DMS53 treated with DMSO at 0.1 percent for 48 hours (cell line): ENCODE results near the gene SFMBT1.
"Not testable (repeated sequence)": the region's sequence is repeated elsewhere in the genome, so short reads cannot be mapped to it uniquely, and the experiment has no call there.

ENCODE experiments used
- DNase-seq: peaks from one replicate; lab custom pipeline; 2025; ENCODE audit not compliant: unreplicated experiment; lab: John Stamatoyannopoulos, UW

The SFMBT1 gene

DNA sequence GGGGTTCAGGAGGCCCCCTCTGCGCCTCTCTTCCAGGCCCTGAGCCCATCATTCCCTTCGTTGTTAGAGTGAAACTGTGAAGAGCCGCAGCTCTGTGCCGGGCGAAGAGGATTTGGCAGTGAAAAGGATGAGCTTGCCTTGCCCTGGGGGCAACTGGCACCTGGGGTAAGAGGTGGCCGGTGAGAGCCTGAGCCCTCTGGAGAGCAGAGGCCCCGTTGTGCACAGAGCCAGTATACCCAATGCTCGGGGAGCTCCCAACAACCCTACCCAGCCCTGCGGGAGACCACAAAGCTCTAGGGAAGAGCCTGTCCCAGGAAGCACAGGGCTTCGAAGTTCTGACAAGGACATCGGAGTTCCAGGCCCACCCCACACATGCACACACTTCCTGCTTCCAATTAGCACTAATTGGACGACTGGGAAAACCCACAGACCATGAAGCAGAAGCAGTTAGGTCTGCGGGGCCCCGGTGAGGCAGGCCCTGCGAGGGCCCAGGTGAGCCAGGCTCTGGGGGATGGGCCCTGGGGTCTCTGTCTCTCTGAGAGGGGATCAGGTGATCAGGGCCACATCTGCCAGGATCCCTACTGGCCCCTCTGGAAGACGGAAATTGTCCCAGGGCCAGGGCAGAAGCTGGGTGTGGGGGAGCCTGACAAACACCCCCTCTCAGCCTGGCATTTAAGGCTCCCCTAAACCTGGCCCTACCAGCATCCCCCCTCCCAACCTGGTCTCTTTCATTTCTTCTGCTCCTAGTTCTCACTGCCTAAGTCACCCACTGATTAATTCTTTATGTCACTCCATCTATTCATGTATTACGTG, 27.9 kb upstream of the SFMBT1 start:
- DNase-seq: no peak

DNA sequence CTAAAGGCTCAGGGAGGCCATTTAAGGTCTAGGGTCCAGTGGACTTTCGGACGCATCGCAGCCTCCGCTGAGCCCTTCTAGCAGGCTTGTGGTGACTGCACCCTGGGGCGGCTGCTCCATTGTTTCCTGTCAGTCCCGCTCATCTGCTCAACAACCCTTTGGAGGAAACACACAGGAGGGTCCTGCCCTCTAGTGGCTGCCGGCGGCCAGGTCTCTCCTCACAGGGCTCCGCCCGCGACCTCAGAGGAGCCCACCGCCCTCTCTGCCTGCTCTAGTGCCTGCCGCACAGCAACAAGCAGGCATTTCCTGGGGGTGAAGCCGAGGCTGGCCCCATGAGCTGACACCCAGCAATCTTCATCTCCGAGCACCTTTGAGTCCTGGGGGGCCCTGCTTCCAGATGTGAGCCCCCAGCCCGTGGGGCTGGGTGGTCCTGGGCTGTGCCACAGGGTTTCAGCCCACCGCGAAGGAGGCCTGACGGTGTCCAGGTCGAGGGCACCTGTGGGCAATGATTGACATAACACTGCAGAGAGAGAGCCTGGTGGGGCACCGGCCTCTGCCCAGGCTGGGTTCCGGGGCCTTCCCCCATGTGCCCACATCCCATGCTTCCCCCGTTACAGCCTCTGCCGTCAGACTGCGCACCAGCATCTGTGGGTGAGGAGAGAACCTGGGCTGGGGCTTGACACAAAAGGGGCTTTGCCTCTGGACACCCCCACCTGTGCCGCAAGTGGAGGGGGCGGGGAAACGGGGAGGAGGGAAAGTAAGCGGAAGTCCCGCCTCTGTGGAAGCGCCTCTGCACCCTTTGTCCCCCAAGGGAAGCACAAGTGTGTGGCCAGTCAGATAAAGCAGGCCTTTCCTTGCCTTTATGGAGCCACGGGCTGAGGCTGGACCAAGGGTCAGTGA, 27.0 kb upstream of the SFMBT1 start:
- DNase-seq: peak; percentile 10

DNA sequence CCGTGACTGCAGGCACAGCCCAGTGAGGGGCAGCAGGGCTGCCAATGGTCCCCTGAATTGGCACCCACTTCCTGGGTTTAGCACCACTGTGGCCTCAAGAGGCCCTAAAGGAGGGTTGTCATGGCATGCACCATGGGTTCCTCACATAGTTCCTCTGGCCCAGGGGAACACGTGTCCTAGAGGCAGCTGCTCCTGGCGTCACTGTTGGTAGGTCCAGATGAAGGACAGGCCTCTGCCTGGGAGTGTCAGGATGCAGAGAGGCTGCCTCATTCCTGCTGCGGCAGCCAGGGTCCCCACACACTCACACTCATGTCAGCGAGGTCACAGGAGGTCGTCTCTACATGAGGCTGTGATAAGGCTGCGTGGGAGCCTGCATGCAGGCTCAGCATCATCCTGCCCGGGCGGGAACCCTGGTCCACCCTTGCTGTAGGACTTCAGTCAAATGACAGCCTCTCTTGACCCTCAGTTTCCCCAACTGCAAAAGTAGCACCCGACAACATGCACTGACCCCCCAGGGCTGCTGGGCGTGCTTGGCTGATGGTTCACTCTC, 26.1 kb upstream of the SFMBT1 start:
- DNase-seq: no peak

DNA sequence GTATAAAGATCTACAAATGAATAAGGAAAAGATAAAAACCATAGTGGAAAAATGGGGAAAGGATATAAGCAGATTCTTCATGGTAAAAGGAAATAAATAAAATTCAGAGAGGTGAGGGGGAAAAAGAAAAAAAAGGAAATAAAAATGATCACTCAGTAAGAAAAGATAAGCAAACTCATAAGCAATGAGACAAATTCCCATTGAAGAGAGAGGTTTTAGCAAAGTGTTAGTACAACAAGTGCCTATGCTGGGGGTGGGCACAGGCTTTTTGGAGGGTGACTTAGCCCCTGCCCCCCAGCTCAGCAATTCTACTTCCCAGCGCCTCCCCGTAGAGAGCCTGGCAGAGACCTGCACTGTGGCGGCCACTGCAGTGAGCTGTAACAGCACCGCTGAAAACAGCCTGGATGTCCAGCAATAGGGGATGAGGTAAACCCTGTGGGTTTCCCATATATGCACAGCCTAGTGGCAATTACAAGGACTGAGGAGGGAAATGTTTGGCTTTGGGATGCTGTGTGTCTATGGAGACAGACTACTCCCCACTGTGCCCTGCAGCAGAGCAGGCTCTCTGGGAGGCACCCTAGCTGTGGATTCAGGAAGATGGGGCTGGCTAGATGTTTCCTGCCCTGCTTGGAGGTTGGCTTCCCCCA, 23.7 kb upstream of the SFMBT1 start:
- no peak for DNase-seq

DNA sequence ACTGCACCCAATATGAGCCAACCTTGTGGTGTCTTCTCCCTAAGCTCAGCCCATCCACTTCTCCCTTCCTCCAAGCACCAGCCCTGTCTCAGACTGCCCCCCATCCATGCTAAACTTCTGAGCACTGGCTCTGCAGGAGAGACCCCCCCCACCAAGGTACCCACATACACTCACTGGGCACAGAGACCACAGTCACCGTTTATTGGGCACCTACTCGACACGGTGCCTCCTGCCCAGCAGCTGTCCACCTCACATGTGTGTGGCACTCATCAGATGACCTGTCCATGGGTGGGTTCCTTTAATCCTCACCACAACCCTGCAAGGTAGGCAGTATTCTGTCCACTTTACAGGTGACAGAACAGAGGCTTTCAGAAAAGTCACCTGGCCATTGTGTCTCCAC, 22.3 kb upstream of the SFMBT1 start:
- no peak for DNase-seq

DNA sequence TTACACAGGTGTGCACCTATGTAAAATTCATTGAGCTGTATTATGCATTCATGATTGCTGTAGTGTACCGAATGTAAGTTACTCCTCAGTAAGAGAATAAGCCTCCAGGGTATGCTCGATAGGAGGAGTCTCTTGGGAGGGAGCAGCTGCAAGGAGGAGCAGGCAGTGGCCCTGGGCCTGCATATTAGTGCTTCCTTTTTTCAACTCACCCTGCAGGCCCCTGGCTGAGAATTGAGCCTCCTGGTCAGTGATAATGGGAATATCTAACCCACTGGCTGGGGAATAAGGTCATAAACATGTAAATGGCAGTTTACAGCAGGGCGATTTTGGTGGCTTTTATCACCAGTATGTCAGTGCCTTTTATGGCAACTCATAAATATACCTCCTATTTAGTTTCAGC, 21.7 kb upstream of the SFMBT1 start:
- no peak for DNase-seq

DNA sequence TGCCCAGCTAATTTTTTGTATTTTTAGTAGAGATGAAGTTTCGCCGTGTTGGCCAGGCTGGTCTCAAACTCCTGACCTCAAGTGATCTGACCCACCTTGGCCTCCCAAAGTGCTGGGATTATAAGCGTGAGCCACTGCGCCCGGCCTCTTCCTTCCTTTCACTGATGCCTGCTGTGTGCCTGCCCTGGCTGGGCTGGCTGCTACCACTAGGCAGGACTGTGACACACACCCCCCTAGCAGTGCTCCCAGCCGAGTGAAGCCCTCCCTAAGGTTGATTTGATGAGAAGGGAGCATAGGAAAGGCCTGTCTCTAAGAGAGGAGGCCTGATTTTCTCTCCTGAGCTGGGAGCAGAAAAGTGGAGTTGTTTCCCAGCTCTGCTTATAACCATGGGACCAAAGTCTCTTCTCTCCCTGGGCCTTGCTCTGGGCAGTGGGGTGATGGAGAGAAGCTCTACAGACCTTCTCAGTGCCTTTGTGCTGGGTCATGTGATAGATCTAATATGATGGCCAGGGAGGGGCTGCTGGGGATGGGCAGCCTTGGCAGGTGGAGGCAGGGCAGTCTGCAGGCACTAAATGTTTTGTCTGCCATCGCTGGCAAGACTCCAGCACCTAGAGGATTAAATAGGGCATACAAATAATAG, 20.1 kb upstream of the SFMBT1 start:
- DNase-seq: no peak

DNA sequence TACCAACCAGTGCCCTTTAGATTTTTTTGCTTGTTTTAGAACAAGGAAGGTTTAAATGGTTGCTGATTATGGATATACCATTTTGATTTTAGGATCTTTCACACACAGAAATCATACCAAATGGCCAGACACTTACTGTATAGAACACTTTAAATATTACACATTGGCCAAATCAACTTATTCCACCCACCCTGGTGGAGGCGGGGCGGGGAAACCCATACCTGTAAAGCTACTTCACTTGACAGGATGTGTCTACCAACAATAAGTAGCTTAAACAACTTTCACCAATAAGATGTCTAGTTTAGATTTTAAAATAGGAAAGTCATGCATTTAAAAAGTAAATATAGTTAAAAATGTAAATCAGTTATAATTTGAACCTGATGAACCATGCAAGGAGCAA, 17.0 kb upstream of the SFMBT1 start:
- no peak for DNase-seq

DNA sequence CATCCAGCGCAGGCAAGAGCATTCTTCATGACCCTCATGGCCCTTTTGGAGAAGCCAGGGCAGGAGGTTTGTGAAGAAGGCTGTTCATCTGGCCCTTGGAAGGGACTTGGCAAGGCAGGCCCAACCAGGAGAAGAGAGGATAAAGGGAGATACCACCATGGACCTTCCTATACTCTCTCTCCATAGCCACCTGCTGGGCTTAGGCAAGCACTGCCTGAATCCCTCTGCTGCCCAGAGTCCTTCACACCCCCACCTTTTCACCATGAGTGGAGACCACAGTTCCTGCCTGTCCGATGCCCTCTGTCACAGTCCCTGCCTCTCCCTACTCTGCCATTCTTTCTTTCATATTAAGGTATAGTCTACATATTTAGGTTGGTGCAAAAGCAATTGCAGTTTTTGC, 10.6 kb upstream of the SFMBT1 start:
- DNase-seq: no peak

DNA sequence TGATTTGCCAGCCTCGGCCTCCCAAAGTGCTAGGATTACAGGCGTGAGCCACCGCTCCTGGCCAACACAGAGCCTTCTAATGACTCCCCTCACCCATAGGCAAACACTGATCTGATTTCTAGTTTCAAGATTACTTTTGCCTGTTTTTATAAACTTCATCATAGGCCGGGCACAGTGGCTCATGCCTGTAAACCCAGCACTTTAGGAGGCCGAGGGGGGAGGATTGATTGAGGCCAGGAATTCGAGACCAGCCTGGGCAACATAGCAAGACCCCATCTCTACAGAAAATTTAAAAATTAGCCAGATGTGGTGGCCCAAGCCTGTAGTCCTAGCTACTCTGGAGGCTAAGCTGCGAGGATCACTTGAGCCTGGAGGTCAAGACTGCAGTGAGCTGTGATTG, 8.4 kb upstream of the SFMBT1 start:
- DNase-seq: not testable (repeated sequence)

DNA sequence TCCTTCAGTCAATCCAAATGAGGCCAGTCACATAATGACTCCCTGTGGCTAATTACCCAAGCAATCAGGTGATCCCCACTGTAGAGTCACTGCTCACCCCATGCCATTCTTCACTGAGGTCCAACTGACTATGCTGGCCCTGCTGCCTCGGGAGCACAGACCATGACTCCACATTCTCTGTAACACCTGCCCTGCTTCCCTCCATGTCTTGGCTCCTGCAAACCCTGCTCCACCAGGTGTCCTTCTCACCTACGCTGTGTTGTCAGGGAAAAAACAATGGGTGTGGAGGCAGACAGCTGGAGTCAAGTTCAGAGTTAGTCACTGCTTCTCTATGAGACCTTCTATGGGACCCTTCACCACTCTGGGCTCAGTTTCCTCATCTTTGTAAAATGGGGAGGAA, 6.1 kb upstream of the SFMBT1 start:
- peak; percentile 20 for DNase-seq

DNA sequence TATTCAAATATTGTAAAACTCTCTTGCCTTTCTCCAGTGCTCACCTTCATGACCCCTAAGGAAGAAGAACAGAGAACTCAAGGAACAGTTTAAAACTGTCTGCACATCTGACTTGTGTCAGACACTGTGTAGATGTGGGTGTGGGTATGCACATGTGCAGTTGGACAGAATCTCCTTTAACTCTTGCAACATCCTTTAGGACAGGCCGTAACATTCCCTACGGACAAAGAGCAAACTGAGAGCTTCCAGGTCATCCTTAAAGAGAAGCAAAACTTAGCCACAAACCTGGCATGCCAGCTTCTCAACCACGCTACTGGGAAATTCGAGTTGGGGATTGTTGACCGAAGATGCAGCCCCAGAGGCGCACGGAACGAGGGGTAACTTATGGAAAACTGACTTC, 4.1 kb upstream of the SFMBT1 start:
- DNase-seq: no peak

DNA sequence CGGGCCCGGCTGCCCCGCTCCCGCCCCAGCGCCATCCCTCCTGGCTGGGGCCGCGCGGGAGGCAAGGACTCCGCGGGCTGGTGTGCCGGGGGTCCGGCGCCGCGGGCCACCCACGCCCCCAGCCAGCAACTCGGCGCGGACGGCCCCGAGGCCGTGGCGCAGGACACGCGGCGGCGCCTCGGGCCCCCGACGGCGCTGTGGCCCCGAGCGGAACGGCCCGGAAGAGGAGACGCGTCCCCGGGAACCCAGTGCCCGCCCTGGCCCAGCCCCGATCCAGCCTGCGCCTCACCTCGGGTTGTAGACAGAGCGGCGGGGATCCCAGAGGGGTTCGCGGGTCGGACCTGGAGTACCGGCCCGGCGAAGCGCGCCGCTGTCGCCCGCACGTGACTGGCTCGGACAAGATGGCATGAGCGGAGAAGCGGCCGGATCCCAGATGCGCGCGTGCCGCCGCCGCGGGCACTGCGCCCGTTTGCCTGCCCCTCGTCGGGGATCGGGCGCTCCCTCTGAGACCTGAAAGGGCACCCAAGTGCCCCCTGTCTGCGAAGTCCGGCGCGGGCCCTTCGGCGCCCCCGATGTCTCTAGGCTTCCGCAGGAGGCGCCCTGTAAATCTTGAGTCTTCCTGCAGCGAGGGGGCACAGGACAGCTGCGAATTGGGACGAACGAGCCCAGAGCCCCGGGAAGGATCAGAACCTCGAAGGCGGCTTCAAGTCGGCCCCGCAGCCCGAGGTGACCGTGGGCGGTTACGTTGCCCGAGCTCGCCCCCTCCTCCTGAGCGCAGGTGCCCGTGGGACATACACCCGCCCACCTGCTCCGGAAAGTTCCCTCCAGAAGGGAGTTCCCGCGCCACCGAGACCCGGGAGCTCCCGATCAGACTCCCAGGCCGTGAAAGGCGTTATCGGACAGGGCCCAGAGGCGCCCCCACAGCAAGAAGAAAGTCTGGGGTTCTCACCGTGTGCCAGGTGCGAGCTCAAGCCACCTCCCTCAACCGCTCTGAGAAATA, 598 bp upstream of the SFMBT1 start:
- no peak for DNase-seq

DNA sequence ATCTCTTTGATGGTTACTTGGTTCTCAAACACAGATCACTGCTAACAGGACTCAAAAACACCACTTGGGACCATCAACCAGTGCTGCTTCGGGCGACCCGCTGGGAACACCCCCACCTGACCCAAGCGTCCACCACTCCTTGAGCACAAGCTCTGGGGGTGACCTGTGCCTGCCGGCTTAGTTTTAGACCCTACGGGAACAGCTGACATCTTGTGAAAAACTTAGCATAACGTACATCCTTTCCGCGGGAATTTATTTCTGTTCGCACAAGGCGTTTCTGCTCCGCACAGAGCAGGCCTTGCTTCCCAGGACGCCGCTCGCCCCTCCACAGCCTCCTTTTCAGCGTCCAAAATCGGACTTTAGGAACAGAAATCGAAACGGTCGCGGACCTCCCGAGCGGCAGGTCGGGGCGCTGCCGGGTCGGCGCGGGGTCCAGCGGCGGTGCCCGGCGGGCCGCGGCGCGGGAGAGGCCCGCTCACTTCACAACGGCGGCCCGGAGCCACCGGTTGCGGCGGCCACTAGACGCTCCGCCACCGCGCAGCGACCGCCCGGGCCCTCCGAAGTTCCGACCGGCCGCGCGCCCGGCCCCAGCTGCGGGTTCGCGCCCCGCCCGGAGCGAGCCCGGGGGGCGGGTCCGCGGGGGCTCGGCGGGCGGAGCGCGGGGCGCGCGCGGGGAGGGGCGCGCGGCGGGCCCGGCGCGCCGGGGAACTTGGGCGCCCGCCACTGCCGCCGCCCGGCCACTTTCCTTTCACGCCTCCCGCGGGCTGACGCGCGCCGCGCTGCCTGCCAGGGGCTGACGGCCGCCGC, 959 bp downstream of the SFMBT1 start:
- no peak for DNase-seq

DNA sequence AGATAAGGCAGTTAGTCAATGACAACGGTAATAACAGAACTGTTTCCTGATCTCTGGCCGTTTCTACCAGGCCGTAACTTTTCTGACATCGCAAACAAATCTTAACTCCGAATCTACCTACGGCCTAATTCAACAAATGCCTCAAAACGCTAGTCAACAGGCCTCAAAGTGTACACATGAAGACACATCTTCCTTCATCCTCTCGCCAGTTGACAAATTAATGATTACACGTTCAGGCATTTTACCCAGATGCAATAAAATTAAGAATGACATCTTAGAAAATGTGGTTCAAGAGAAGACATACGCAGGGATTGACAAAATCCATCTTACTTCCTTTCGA, 1.5 kb downstream of the SFMBT1 start:
- no peak for DNase-seq

DNA sequence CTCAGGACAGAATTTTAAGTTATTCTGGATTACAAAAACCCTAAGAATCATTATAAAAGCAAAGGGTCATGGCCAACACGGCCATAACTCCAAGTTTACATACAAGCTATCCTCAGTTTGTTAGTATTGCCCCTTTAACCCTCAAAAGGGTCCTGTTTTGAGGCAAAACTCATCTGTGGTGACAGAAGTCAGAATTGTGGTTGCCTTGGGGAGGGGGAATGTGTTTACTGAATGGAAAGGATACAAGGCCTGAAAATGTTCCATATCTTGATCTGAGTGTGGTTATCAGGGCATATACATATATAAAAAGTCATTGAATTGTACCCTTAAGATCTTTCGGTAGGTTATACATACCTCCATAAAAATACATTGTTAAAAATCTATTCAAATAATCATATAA, 2.1 kb downstream of the SFMBT1 start:
- no peak for DNase-seq

DNA sequence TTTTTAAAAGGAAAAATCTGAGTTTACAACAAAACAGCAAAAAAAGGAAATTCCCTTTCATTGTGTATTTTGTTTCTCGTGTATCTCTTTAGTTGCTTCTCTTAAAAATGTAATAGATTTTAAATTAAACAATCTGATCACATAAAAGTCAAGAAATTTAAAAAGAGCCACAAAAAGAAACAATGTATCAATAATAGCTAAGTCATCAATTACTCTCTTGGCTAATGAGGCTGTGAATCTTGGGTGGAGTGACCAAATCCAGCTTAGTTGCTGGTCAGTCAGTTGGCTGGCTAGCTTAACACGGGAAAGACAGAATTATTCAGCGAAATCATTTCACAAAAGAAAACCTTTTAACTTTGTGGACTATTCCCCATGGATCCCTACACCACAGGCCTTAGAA, 3.2 kb downstream of the SFMBT1 start:
- DNase-seq: no peak

DNA sequence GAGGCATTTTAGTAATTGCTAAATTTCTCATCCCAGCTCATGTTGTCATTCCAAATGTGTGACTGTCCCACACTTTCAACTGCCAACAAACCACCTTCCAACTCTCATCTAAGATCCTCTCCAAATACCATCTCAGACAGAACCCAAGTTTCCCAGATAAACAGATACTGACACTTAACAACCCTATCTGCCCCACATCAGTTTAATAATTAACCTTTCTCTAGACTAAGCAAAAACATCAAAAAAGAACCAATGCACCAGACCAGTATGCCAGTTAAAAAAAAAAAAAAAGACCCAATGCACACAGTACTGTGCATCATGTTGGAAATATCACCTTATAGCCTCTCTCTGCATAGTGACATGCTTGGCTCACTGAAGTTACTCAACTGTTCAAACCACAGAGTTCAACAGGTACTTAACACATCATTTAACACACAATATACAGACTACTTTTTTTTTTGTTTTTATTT, 5.5 kb downstream of the SFMBT1 start:
- DNase-seq: peak; percentile 25

DNA sequence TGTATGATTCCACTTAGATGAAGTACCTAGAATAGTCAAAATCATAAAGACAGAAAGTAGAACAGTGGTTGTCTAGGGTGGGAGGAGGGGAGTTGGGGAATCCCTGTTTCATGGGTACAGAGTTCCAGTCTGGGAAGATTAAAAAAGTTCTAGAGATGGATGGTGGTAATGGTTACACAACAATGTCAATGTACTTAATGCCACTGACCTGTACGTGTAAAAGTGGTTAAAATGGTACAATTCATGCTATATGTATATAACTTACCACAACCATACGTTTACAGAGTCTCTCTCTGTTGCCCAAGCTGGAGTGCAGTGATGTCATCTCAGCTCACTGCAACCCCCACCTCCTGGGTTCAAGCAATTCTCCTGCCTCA, 6.5 kb downstream of the SFMBT1 start:
- no peak for DNase-seq
